SH-SY5Y (cell line): Measurements from ENCODE around the gene PYGO2.

Experiments
- GATA2 ChIP-seq: IDR thresholded peaks from 2 replicates; pipeline ENCODE4 v1.6.1; 2011; ENCODE audit warnings: mild to moderate bottlenecking, low read depth, low read length
- GATA3 ChIP-seq: IDR thresholded peaks from 2 replicates; pipeline ENCODE4 v1.6.1; 2011; ENCODE audit warnings: low read depth, mild to moderate bottlenecking, low read length, moderate library complexity

PYGO2 gene

GRCh38 chr1:154961207-154962155 is at the start of gene PYGO2:
Gene PYGO2 (minus strand): TSS chr1:154961782. CDS start chr1:154961576, 206 bp downstream.
- TF ChIP-seq GATA3 (no peak), GATA2 (no peak; the same call in 1 of the 2 replicates)

DNA sequence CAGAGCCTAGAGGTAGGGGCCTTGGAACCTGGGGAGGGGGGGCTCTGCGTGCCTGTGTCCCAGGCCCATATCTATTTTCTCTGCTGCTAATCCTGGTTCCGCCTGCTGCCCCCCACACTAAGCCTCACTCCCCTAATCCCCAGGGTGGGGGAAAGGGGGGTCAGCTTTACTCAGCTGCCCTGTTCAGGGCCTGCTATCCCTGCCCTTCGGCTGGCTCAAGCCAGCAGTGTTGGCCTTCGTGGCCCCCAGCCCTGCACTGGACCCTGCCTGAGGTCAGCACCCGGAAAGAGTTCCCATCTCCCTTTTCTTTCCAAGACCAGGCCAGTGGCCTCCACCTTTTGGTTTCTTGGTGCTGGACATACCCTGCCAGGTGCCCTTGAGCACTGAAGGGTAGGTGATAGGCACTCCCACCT is 49.4 kb upstream of the PYGO2 start:
- TF ChIP-seq GATA3 (no peak), GATA2 (no peak)

DNA sequence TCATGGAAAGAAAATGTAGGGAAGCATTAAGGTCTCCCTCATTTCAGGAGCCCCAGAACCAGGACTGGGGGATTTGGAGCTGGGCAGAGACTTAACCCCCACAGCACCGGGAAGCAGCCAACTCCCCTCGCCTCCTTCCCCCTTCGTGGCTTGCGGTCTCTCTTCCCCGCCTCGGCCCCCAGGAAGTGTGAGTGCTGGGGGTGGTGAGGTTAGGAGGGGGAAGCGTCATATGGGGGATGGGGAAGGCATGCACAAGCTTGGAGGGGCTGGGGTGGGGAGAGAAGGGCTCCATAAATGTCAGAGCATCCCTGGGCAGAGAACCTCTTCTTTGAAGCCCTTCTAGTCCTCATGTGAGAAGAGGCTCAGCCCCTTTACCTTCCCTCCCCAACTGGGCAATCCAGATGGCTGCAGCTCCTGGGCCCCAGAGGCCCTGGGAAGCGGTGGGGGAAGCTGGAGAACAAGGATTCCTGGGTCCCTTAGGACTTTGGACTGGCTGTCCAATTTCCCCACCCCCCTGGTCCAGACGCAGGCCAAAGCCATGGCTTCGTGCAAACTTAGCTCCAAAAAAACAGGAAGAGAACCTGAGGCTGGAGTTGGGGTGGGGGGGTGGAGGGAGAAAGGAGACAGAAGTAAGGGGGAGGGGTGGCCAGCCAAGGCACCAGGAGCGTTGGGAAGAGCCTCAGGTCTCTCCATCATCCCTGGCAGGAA is 48.8 kb upstream of the PYGO2 start:
- no peak for TF ChIP-seq GATA3
- TF ChIP-seq GATA2: no peak

DNA sequence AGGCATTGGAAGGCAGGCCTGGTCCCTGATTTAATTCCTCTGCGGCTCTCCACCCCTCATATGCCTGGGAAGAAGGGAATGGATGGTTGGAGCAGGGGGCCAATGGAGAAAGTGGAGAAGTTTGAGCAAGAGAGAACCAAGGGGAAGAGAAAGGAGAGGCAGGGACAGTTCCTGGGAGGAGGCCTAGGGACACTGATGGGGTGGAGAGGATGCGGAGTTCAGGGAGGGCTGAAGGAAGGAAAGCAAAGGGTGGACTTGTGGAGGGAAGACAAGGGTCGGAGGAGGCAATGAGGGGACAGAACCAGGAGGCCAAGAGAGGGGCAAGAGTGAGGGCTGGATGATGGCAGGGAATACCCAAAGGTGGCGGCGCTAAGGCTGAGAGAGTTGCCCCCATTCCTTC is 48.2 kb upstream of the PYGO2 start:
- TF ChIP-seq GATA3 (no peak), GATA2 (no peak)

- TF ChIP-seq GATA2 (no peak), GATA3 (no peak)
These were observed 47.7 kb upstream of the PYGO2 start for GRCh38 chr1:155009221-155009711.

DNA sequence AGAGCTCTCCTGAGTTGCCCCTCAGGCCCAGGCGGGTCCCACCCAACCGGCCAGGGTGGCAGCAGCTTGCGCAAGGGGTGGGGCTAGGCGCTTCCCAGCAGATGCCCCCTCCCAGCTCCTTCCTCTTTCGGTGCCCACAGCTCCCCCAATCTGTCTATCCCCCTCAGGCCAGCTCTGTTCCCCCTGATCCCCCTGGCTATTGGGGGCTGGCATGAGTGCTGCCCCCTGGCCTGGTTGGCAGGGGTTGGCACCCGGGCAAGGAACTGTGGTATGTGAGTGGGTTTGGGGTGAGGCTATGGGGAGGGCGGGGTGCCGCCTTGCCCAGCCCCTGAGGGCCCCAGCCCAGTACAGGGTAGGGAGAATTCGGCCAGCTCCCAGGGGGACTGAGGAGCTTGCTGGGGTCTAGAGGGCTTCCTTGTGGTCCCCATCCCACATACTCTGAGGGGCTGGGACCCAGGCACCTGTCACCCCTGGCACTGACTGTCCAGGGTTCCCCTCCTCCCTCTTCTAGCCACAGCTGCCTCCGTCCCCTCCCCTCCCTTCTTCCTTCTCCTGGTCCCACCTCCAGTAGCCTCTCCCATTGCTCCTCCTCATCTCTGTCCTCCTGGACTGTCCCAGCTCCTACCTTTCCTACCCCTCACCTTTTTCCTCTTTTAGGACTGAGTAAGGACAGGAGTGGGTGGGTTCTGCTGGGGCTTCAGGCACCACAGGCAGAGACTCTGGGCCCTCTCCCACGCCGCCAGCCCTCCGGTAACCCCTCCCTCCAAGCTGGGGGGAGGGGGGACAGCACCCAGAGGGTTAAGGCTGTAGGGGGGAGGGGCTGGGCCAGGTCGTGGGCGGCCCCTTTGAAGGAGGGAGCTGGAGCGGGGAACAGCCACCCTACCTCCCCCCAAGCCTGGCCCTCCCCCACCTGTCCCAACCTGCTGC is 46.7 kb upstream of the PYGO2 start:
- no peak for TF ChIP-seq GATA2

DNA sequence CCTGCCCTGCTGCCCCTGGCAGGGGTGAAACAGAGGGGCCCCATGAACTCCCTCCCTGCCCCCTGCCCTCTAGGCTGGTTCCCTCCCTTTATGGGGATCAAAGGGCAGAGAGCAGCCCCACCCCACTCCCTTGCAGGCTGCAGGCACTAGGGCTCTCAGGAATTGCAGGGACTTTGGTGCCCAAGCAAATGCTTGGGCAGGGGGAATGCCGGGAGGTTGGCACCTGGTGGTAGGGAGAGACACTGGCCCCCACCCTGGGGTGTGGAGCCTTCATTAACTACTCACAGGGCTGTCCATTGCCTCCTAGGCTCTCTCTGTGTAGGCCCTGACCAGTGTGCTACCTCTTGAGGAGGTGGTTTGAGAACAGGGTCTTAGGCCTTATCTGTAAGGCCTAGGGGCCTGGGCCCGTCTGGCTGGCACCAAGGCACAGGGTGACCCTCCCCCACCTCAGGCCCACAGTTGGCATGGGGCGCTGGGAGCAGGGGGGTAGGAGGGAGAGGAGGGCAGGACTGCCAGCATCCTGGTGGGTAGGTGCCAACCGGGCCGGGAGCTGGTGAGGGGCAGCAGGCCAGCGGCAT is 45.8 kb upstream of the PYGO2 start:
- TF ChIP-seq GATA3 (no peak), GATA2 (no peak)

- no peak for TF ChIP-seq GATA2
- no peak for TF ChIP-seq GATA3
These were observed 45.1 kb upstream of the PYGO2 start for GRCh38 chr1:155006601-155007101.

DNA sequence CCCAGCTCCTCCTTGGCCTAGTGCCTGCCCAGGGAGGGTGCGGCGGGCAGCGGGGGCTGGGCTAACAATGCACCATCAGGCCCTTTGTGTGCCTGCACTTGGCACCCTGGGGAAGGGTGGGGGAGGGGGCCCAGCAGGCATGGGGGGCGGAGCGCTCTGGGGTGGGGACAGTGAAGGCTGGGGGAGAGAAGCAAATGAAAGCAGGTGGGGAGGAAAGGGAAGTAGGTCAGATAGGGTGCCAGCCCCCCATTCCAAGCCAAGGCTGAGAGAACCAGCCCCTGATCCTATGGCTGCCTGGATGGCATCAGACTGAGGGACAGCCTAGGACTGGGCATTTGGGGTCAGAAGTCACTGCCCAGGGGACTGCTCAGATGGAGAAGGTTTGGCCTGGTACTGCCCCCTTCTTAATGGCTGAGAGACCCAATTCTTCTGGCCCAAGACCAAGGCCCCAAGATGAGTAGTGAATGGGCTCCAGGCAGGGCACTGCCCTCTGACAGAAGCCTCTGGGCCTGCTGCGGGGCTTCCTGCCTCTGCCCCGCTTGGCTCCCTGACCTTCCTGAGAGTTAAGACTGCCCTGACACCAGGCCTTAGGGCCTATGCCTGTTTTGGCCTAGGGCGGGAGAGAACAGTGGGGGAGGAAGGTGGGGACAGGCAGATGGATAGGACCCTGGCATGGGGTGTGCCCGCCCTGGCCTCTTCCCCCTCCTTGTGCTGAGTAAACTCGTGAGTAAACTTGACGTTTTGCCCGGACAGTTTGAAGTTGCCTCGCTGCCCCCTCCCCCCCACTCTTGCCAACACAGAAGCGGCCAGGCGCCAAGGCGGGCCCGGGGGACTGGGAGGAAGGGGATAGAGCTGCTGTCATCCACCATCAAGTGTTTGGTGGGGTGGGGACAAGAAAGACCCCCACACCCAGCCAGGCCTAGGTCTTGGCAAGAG is 43.8 kb upstream of the PYGO2 start:
- TF ChIP-seq GATA2: no peak
- no peak for TF ChIP-seq GATA3

GRCh38 chr1:155004352-155005075 is 42.9 kb upstream of the PYGO2 start:
- TF ChIP-seq GATA3: no peak
- TF ChIP-seq GATA2: no peak

DNA sequence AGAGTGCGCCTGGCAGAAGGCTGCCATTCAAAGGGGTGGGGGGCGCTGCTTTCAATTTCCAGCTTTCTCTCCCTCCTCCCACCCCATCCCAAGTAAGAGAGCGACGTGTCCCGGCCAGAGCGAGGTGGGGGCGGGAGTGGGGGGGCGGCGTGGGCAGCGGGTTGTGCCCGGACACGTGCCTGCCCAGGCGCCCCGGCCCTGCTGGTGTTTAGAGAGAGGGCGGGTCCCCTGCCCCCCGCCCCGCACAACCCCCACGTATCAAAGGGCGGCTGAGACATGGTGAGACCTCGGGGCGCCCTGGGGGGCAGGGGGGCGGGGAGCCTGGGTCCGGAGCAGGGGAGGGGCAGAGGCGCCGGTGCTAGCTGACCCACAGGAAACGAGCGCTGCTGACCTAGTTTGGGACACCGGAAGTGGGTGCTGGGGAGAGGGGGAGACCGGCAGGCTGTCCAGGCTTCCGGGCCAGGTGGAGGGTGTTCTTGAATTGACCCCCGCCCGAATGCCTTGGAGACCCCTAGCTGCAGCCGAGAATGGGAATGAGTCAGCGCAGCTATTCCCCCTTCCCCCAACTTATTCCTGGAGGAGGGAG is 42.3 kb upstream of the PYGO2 start:
- no peak for TF ChIP-seq GATA3
